Neural progenitor cell (in vitro differentiated cells): ENCODE data around the gene DEAF1.

Experiments
- CTCF ChIP-seq: fragments of 200-600 bp; sonication (generic); IDR thresholded peaks from 2 replicates; pipeline ENCODE4 v1.5.1; 2017; ENCODE audit warnings: antibody characterized with exemption, mild to moderate bottlenecking
- EZH2 ChIP-seq: fragments of 200-600 bp; sonication (generic); IDR thresholded peaks from 2 replicates; pipeline ENCODE4 v1.6.1; 2017; ENCODE audit warnings: antibody characterized with exemption, mild to moderate bottlenecking, moderate library complexity

- TF ChIP-seq CTCF (no peak), EZH2 (no peak)
These were observed 85.6 kb downstream of the DEAF1 start for GRCh38 chr11:609341-609811.
